Erythroblast (primary cell): Measurements from ENCODE around the gene ITGA2.

Experiments
- GATA1 ChIP-seq: IDR thresholded peaks from 2 replicates; pipeline ENCODE4 v1.6.1; 2011; ENCODE audit warnings: low read depth, mild to moderate bottlenecking, control low read depth, low read length, moderate library complexity
- POLR2A ChIP-seq: IDR thresholded peaks from 2 replicates; pipeline ENCODE4 v1.6.1; 2011; ENCODE audit warnings: mild to moderate bottlenecking, low read length

DNA sequence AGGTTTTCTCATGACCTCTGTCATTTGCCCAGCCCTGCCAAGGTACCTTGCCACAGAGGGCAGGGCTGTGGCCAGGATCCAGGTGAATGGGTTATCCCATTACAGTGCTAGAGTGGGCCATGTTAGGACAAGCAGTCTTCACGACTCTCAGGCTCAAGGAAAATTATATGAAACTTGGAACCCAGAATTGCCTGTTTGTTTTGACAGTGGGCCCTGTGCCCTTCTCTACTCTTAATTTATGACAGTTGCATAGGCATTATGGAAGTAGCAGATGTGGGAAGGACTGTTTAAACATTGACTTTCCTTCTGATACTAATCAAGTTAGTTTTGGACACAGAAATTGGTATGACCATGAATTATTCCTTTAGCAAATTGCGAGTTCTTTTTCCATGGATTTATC, 41.7 kb downstream of the ITGA2 start:
- TF ChIP-seq POLR2A (no peak), GATA1 (no peak)
